Trophoblast cell (in vitro differentiated cells and primary cell): ENCODE data around the gene CD37.
"Not testable (repeated sequence)": the region's sequence is repeated elsewhere in the genome, so short reads cannot be mapped to it uniquely, and the experiment has no call there.

ENCODE experiments used
- DNase-seq, 2 donors: peaks; one replicate each; pipeline ENCODE4 v3.0.0-alpha.2; 2016
- H2AFZ ChIP-seq: 2 replicates; pipeline ENCODE4 v1.6.1; 2013; ENCODE audit warnings: low read length, moderate library complexity, mild to moderate bottlenecking; ENCODE audit not compliant: insufficient read depth, poor library complexity
- H2AK5ac ChIP-seq: 2 replicates; pipeline ENCODE4 v1.6.1; 2013; ENCODE audit warnings: mild to moderate bottlenecking, low read length
- H2BK120ac ChIP-seq: 2 replicates; pipeline ENCODE4 v1.6.1; 2013; ENCODE audit warnings: low read length, mild to moderate bottlenecking, moderate library complexity; ENCODE audit not compliant: insufficient read depth, poor library complexity
- H2BK12ac ChIP-seq: 2 replicates; pipeline ENCODE4 v1.6.1; 2013; ENCODE audit warnings: mild to moderate bottlenecking, low read length, moderate library complexity
- H2BK5ac ChIP-seq: 2 replicates; pipeline ENCODE4 v1.6.1; 2013; ENCODE audit warnings: low read length, low read depth, moderate library complexity, mild to moderate bottlenecking; ENCODE audit not compliant: poor library complexity
- H3K14ac ChIP-seq: 2 replicates; pipeline ENCODE4 v1.6.1; 2013; ENCODE audit warnings: mild to moderate bottlenecking, low read length
- H3K18ac ChIP-seq: 2 replicates; pipeline ENCODE4 v1.6.1; 2013; ENCODE audit warnings: mild to moderate bottlenecking, low read length
- H3K23ac ChIP-seq: 2 replicates; pipeline ENCODE4 v1.6.1; 2013; ENCODE audit warnings: low read length
- H3K27ac ChIP-seq: 2 replicates; pipeline ENCODE4 v1.5.1; 2013; ENCODE audit warnings: low read depth, mild to moderate bottlenecking, inconsistent platforms, low read length, moderate library complexity
- H3K27me3 ChIP-seq: 2 replicates; pipeline ENCODE4 v1.6.1; 2013; ENCODE audit warnings: inconsistent platforms, mild to moderate bottlenecking, low read length, moderate library complexity; ENCODE audit not compliant: insufficient read depth
- H3K36me3 ChIP-seq, 2 experiments: 1 replicate in 1 of 2; 2 replicates in 1 of 2; pipeline ENCODE4 v1.6.1; 2013; ENCODE audit warnings: low read length in 2 of 2, mild to moderate bottlenecking in 2 of 2, moderate library complexity in 1 of 2; ENCODE audit not compliant: insufficient read depth in 2 of 2, control insufficient read depth in 1 of 2
- H3K4ac ChIP-seq: 2 replicates; pipeline ENCODE4 v1.6.1; 2013; ENCODE audit warnings: low read depth, mild to moderate bottlenecking, low read length, moderate library complexity
- H3K4me1 ChIP-seq, 2 experiments: 1 replicate in 1 of 2; 2 replicates in 1 of 2; pipeline ENCODE4 v1.6.1; 2013; ENCODE audit warnings: low read length in 2 of 2, mild to moderate bottlenecking in 2 of 2, moderate library complexity in 1 of 2; ENCODE audit not compliant: insufficient read depth in 2 of 2, control insufficient read depth in 1 of 2
- H3K4me2 ChIP-seq: 2 replicates; pipeline ENCODE4 v1.6.1; 2013; ENCODE audit warnings: inconsistent platforms, mild to moderate bottlenecking, low read length, moderate library complexity
- H3K4me3 ChIP-seq: 2 replicates; pipeline ENCODE4 v1.5.1; 2013; ENCODE audit warnings: mild to moderate bottlenecking, low read depth, low read length, inconsistent platforms
- H3K79me1 ChIP-seq: one replicate; pipeline ENCODE4 v1.6.1; 2013; ENCODE audit warnings: low read length
- H3K79me2 ChIP-seq: 2 replicates; pipeline ENCODE4 v1.6.1; 2013; ENCODE audit warnings: low read length, mild to moderate bottlenecking; ENCODE audit not compliant: control insufficient read depth, insufficient read depth, poor library complexity
- H3K9ac ChIP-seq: 2 replicates; pipeline ENCODE4 v1.6.1; 2013; ENCODE audit warnings: mild to moderate bottlenecking, low read length
- H3K9me3 ChIP-seq: 2 replicates; pipeline ENCODE4 v1.6.1; 2013; ENCODE audit warnings: low read depth, mild to moderate bottlenecking, control low read depth, inconsistent platforms, low read length; ENCODE audit not compliant: insufficient read depth
- H4K12ac ChIP-seq: 2 replicates; pipeline ENCODE4 v1.6.1; 2013; ENCODE audit warnings: low read depth, mild to moderate bottlenecking, low read length, moderate library complexity
- H4K8ac ChIP-seq: 2 replicates; pipeline ENCODE4 v1.6.1; 2013; ENCODE audit warnings: low read depth, mild to moderate bottlenecking, low read length, moderate library complexity
- H4K91ac ChIP-seq: one replicate; pipeline ENCODE4 v1.6.1; 2013; ENCODE audit warnings: low read depth, mild to moderate bottlenecking, low read length, moderate library complexity
- WGBS: extraction: QIAGEN DNeasy Blood & Tissue Kit; methylation state at CpG from one replicate; pipeline ENCODE4 v1.1.7; 2013; ENCODE audit warnings: missing lambda C conversion rate; ENCODE audit not compliant: insufficient read length, insufficient coverage; ENCODE audit errors: extremely low coverage; 5-methylcytosine and 5-hydroxymethylcytosine counted together

The CD37 gene

DNA sequence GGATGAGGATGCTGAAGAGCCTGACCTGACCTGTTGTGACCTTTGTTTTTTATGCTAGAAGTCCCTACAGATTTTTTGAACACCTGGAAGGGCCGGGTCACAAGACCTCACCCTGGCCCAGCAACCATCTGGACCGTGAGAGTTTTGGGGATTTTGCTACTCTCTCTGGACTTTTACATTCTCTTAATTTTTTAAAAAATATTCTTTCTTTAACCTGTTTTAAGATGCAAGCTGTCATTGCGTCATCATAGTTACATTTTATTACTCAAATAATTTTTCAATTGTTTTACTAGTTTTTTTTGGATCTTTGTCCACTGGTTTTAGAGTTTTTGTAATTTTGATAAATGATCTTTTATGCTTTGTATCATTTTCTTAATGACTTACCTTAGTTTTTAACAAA lies 36.0 kb downstream of the CD37 start:
- Histone ChIP-seq H2BK5ac (no peak overlapping the region), H3K79me2 (no peaks in the 10 kb centered on the region), H2AFZ (no peak overlapping the region), H4K91ac (no peak overlapping the region), H4K12ac (no peak overlapping the region), H3K9ac (no peak overlapping the region), H3K4ac (no peak overlapping the region), H3K4me3 (no peak overlapping the region), H3K9me3 (peaks cover 10% of the 10 kb centered on the region), H3K4me1 (no peaks in the 10 kb centered on the region), H3K79me1 (no peaks in the 10 kb centered on the region), H3K23ac (no peak overlapping the region), H2BK120ac (no peak overlapping the region), H3K14ac (no peak overlapping the region), H4K8ac (no peak overlapping the region), H3K27ac (no peak overlapping the region), H3K27me3 (no peaks in the 10 kb centered on the region), H3K36me3 (no peaks in the 10 kb centered on the region), H3K4me2 (no peak overlapping the region), H2AK5ac (no peak overlapping the region), H2BK12ac (no peak overlapping the region), H3K18ac (no peak overlapping the region)
- no peak for DNase-seq
- WGBS: no CpG with 5 or more reads among the region's 3 CpGs

DNA sequence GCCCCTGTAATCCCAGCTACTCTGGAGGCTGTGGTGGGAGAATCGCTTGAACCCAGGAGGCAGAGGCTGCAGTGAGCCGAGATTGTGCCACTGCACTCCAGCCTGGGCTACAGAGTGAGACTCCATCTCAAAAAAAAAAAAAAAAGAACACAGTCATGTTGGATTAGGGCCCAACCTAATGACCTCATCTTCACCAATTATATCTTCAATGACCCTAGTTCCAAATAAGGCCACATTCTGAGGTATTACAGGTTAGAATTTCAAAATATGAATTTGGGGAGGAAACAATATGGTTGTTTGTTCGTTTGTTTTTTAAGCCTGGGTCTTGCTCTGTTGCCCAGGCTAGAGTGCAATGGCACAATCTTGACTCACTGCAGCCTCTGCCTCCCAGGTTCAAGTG lies 38.0 kb downstream of the CD37 start:
- H3K27ac ChIP-seq, H3K14ac ChIP-seq: not testable (repeated sequence)

GRCh38 chr19:49374665-49375434 lies 39.6 kb downstream of the CD37 start:
- no peak overlapping the region for H3K27ac ChIP-seq
- H3K27me3 ChIP-seq: no peaks in the 10 kb centered on the region
- no peak overlapping the region for H3K18ac ChIP-seq
- no peak overlapping the region for H2BK120ac ChIP-seq
- H3K9ac ChIP-seq: no peak overlapping the region
- peaks cover 3% of the 10 kb centered on the region for H3K9me3 ChIP-seq
- WGBS: no CpG with 5 or more reads among the region's 16 CpGs
- no peaks in the 10 kb centered on the region for H3K4me1 ChIP-seq
- no peak overlapping the region for H3K4me3 ChIP-seq
- no peak overlapping the region for H4K91ac ChIP-seq
- no peak overlapping the region for H3K23ac ChIP-seq
- H2BK5ac ChIP-seq: no peak overlapping the region
- H3K79me2 ChIP-seq: no peaks in the 10 kb centered on the region
- no peak overlapping the region for H3K4me2 ChIP-seq
- H4K12ac ChIP-seq: no peak overlapping the region
- no peak overlapping the region for H3K14ac ChIP-seq
- H4K8ac ChIP-seq: no peak overlapping the region
- no peaks in the 10 kb centered on the region for H3K36me3 ChIP-seq
- H2AK5ac ChIP-seq: no peak overlapping the region
- H3K4ac ChIP-seq: no peak overlapping the region
- no peaks in the 10 kb centered on the region for H3K79me1 ChIP-seq
- H2BK12ac ChIP-seq: no peak overlapping the region
- DNase-seq: no peak
- no peak overlapping the region for H2AFZ ChIP-seq

More for the DNA sequence above, 38.0 kb downstream of the CD37 start:
- not testable (repeated sequence) for H3K27me3 ChIP-seq, H3K79me2 ChIP-seq, H3K4ac ChIP-seq, H2AFZ ChIP-seq, H3K9me3 ChIP-seq, H4K91ac ChIP-seq, H3K4me2 ChIP-seq, H4K8ac ChIP-seq, H3K9ac ChIP-seq, H2BK5ac ChIP-seq, H3K4me3 ChIP-seq, H2BK120ac ChIP-seq, H4K12ac ChIP-seq, H3K79me1 ChIP-seq, H2AK5ac ChIP-seq, H3K18ac ChIP-seq, H3K36me3 ChIP-seq, H3K23ac ChIP-seq, DNase-seq, H2BK12ac ChIP-seq, H3K4me1 ChIP-seq
- WGBS: no CpG with 5 or more reads among the region's 3 CpGs

DNA sequence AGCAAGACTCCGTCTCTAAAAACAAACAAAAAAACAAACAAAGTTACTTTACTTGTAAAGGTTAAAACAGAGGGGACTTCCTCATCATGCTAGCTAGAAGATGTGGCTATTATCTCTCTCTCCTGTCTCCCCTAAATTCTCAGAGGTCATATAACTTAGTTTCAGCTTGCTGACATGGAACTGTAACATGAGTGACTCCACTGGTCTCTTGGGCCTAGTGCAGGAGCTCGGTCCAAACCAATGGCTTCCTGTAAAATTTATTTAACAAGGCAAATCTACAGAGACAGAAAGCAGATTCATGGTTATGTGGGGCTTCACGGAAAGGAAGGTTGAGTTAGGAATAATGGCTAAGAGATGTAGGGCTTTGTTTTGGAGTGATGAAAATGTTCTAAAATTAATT lies 43.3 kb downstream of the CD37 start:
- no peak overlapping the region for H2BK5ac ChIP-seq
- H3K4me2 ChIP-seq: no peak overlapping the region
- H3K79me1 ChIP-seq: no peaks in the 10 kb centered on the region
- no peak overlapping the region for H4K91ac ChIP-seq
- no peak overlapping the region for H4K12ac ChIP-seq
- no peak for DNase-seq
- no peaks in the 10 kb centered on the region for H3K9me3 ChIP-seq
- H3K18ac ChIP-seq: no peak overlapping the region
- H3K36me3 ChIP-seq: no peaks in the 10 kb centered on the region
- no peak overlapping the region for H3K4me3 ChIP-seq
- no peaks in the 10 kb centered on the region for H3K27me3 ChIP-seq
- no peak overlapping the region for H4K8ac ChIP-seq
- H3K79me2 ChIP-seq: no peaks in the 10 kb centered on the region
- H3K4me1 ChIP-seq: no peaks in the 10 kb centered on the region
- H3K27ac ChIP-seq: no peak overlapping the region
- no peak overlapping the region for H3K14ac ChIP-seq
- no peak overlapping the region for H3K9ac ChIP-seq
- H3K4ac ChIP-seq: no peak overlapping the region
- no peak overlapping the region for H2BK12ac ChIP-seq
- H3K23ac ChIP-seq: no peak overlapping the region
- no peak overlapping the region for H2AK5ac ChIP-seq
- no CpG with 5 or more reads among the region's 3 CpGs for WGBS
- H2AFZ ChIP-seq: no peak overlapping the region
- no peak overlapping the region for H2BK120ac ChIP-seq
